Left renal cortex interstitium (tissue), 4 donors: ENCODE data around the gene EFNB2. TPM values are rescaled to one million over a fixed set of nuclear protein-coding genes. Genes with fewer than 3 reads are reported as not detected.
A peak's percentile ranks its signal among the peaks of the same experiment; 100 is the strongest.

Source experiments
- DNase-seq, 4 donors: peaks; one replicate each; pipeline ENCODE4 v3.0.0-alpha.2; 2013; ENCODE audit warnings: low read depth in 4 of 4, low spot score in 2 of 4, missing footprints in 1 of 4
- polyA plus RNA-seq, 4 donors: library from polyadenylated mRNA; unstranded; fragments of 120-200 nt; gene quantifications; one replicate each; pipeline ENCODE4 v1.2.1, GENCODE V29; 2013; ENCODE audit not compliant: insufficient read length in 4 of 4

The EFNB2 gene
- polyA plus RNA-seq, 4 donors, result 121 to 142 (median 129) TPM

- DNase-seq, result no peak
These were observed 7.6 kb downstream of the EFNB2 start for GRCh38 chr13:106527826-106528225.

GRCh38 chr13:106527445-106527801 is 8.0 kb downstream of the EFNB2 start:
- no peak for DNase-seq

GRCh38 chr13:106526738-106527444 is 8.6 kb downstream of the EFNB2 start:
- DNase-seq, result no peak

- DNase-seq, result no peak
These were observed 9.6 kb downstream of the EFNB2 start for GRCh38 chr13:106525865-106526264.

- no peak for DNase-seq
These were observed 11.4 kb downstream of the EFNB2 start for GRCh38 chr13:106524108-106524507.

GRCh38 chr13:106523576-106523975 is 11.9 kb downstream of the EFNB2 start:
- no peak for DNase-seq

- DNase-seq, result no peak
These were observed 12.4 kb downstream of the EFNB2 start for GRCh38 chr13:106522898-106523525.

GRCh38 chr13:106522112-106522705 is 13.3 kb downstream of the EFNB2 start:
- DNase-seq, result no peak

GRCh38 chr13:106521095-106521799 is 14.2 kb downstream of the EFNB2 start:
- no peak for DNase-seq

- peak in 1 of 4 donors; percentile 56 for DNase-seq
These were observed 15.0 kb downstream of the EFNB2 start for GRCh38 chr13:106520251-106521054.

GRCh38 chr13:106518512-106518911 is 16.9 kb downstream of the EFNB2 start:
- no peak for DNase-seq

- no peak for DNase-seq
These were observed 18.2 kb downstream of the EFNB2 start for GRCh38 chr13:106517109-106517847.

GRCh38 chr13:106515635-106516254 is 19.7 kb downstream of the EFNB2 start:
- no peak for DNase-seq

- no peak for DNase-seq
These were observed 20.4 kb downstream of the EFNB2 start for GRCh38 chr13:106514928-106515634.

- DNase-seq, result no peak
These were observed 22.2 kb downstream of the EFNB2 start for GRCh38 chr13:106513025-106513983.

GRCh38 chr13:106507560-106508274 is 27.7 kb downstream of the EFNB2 start:
- no peak for DNase-seq

- DNase-seq, result no peak
These were observed 29.2 kb downstream of the EFNB2 start for GRCh38 chr13:106506286-106506685.
